Measurements from ENCODE around the gene DNM1. TPM values are rescaled to one million over a fixed set of nuclear protein-coding genes. Genes with fewer than 3 reads are reported as not detected.
A peak's percentile ranks its signal among the peaks of the same experiment; 100 is the strongest.

Gene DNM1
- polyA plus RNA-seq (2013, experiment 1 of 2; ENCODE audit: insufficient read length), result 49.1 TPM
- 43.8 TPM for polyA plus RNA-seq (2013, experiment 2 of 2; ENCODE audit: insufficient read length)

DNA sequence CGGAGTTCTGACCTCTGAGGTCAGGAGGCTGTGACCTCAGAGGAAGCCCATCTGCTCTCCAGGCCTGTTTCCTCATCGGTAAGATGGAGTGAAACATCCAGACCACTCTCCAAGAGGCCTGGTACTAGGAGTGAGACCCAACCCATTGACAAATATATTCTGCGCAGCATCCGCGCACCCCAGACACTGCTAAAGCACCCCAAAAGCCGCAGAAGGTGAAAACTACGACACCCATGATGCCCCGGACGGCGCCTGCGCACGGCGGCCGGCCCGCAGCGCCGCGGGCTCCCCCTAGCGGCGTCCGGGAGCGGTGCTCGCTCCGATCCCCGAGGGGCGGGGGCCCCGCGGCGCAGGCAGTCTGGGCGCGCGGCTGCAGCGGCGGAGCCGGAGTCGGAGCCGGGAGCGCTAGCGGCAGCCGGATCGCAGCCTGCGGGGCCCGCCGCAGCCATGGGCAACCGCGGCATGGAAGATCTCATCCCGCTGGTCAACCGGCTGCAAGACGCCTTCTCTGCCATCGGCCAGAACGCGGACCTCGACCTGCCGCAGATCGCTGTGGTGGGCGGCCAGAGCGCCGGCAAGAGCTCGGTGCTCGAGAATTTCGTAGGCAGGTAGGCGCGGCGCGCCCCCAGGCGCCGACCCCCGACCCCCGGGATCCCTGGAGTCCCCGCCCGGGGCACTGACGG, at the start of gene DNM1:
Gene DNM1, plus strand, starts transcription at position 356 of the 683 bp plus-strand sequence. Its CDS starts 92 bp downstream, at position 448.
- peak; percentile 69 for DNase-seq

DNA sequence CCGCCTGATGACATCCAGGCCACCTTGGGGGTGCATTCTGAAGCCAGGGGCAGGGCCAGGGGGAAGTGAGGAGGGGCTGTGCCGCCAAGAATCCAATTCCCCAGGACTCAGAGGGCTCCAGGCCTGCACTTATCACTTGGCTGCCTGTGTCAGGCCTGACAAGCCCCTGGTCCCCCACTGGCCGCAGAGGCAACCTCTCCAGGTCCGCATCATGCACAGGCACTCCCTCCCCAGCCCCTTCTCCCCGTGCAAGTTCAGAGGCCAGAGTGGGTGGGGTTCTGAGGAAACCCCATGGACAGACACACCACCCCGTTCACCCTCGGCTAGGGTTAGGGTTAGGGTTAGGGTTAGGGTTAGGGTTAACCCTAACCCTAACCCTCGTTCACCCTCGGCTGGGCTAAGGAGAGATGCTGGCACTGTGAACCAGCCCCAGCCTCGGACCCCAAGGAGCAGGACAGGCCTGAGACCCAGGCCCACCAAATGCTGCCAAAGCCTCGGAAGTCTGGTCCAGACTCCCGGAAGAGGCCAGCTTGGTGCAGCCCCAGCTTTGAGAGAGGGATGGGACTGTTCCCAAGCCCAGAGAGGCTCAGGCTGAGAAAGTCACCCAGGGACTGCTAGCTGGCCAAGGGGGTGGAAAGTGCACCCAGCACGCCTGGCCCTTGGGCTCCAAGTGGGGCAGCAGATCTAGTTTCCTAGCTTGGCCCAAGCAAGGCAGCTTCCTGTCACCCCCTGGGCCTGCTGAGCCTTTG, 49.1 kb upstream of the DNM1 start:
- DNase-seq, result no peak

DNA sequence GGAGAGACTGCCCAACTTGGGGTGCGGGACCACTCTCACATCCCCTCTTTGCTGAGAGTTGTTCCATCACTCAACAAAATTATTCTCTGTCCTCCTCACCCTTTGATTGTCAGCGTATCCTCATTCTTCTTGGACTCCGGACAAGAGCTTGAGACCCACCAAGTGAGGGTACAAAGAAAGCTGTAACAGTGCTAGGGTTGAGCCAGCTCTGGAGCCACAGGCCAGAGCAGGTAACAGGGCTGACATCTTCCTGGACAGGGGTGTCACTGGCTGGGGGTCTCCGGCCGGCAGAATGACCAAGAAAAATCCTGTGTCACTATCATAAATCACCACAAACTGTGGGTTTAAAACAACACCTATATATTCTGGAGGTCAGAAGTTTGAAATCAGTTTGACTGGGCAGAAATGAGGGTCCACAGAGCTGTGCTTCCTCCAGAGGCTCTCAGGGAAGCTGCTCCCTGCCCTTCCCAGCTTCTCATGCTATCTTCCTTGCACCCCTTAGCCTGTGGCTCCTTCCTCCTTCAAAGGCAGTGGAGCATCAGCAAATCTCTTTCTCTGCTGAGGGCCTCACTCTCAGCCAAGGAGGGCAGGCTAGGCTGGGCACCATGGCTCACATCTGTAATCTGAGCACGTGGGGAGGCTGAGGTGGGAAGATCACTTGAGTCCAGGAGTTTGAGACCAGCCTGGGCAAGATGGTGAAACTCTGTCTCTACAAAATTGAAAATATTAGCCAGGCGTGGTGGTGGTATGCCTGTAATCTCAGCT, 47.3 kb upstream of the DNM1 start:
- no peak for DNase-seq

DNA sequence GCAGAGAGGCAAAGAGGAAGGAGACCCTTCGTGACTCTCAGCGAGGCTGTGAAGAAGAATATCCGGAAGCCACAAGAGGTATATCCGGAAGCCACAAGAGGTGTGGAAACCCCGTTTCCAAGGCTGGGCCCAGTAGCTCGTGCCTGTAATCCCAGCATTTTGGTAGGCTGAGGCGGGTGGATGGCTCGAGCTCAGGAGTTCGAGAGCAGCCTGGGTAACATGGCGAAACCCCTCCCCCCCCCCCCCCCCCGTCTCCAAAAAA, 43.7 kb upstream of the DNM1 start:
- DNase-seq, result no peak

DNA sequence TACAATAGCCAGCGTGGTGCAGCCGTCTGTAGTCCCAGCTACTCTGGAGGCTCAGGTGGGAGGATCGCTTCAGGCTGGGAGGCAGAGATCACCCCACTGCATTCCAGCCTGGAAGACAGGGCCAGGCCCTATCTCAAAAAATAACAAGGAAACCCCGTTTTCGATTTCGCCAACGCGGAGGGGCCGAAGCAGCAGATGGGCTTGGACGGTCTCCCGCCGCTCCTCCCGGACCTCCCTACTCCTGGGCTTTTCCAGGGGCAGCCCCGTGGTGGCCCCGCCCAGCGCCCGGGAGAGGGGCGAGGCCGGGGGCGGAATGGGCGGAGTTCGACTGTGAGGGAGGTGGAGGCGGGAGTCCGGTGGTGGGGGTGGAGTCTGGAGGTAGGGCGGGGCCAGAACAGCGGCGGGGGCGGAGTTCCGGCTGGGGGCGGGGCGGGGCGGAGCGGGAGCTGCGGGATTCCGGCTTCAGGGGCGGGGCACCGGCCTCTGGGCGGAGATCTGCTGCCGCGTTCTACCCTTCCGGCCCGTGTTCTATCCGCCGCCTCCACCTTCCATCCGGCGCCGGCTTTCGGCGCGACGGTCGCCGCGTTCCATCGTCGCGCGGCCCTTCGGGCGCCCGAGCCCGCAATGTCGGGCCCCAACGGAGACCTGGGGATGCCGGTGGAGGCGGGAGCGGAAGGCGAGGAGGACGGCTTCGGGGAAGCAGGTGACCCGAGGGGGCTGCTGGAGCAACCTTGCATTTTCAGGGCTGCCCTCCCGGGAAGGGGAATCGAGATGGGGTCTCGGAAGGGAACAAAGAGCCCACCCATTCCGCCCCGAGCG, 43.2 kb upstream of the DNM1 start, which contains the start of gene BBLN:
Gene BBLN, plus strand, starts transcription at position 482 of the 819 bp plus-strand sequence. Its CDS starts 143 bp downstream, at position 625.
- peak; percentile 95 for DNase-seq

DNA sequence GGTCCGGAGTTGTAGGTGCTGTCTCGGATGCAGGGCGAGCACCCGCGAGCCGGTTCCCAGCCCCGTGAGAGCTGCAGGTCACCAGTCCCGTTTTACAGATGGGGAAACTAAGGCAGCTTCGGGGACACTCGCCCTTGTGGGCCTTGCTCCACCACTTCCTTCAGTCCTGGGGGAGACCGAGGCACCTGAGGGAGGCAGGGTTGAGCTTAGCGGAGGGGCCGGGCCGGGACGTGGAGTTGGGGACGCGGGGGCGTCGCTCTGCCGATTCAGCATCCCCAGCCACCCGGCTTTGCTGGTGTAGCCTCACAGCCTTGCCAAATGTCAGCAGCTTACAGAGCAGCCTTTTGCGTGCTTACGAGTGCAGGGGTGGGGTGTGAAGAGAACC, 42.6 kb upstream of the DNM1 start:
- no peak for DNase-seq

DNA sequence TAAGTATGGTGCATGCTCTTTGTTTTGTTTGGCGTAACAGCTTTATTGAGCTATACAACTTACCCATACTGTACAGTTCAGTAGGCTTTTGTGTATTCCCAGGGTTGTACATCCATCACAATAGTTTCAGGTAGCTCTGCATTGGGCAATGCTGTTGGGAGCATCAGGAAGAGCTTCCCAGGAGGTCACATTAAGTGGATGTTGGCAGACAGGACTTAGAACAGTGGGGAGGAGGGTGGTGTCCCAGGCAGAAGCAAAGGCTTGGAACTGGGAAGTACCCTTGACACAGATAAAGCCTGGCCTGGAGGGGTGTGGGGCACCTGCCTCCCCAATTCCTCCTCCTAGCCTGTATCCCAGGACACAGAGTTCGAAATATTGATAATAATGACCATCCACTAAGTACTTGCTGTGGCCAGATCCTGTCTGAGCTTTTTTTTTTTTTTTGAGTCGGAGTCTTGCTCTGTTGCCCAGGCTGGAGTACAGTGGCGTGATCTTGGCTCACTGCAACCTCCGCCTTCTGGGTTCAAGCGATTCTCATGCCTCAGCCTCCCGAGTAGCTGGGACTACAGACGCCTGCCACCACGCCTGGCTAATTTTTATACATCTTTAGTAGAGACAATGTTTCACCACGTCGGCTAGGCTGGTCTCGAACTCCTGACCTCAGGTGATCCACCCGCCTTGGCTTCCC, 41.8 kb upstream of the DNM1 start:
- DNase-seq, result no peak

DNA sequence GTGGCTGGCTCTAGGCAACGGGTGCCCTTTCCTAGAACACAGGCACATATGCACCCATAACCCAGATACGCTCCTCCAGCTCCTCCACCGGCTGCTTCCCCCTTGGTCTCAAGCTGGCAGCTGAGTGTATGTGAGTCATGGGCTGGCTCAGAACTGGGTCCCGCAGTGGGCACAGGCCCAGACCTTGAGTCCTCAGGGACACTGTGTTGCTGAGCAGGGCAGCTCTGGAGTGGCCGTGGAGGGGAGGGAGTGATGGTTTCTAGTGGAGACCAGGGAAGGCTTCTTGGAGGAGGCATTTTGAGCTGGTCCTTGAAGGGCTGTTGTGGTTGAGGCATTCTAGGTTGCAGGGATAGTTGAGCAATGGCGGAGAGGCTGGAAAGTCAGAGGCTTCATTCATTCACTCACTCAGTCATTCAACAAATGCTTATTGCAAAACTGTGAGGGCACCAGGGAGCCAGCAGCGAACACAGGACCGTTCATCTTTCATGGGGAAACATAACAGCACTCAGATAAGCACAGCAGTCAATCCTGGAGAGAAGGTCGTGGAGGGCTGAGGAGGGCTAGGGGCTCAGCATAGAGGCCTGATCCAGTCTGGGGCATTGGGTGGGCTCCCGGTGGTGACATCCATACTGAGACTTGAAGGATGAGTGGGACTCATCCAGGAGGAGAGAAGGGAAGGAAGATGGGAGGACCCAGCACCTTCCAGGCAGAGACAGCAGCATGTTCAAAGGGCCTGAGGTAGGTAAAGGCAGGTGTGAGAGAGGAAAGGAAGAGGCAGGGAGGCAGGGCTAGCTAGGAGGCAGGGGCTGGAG, 40.8 kb upstream of the DNM1 start:
- no peak for DNase-seq

DNA sequence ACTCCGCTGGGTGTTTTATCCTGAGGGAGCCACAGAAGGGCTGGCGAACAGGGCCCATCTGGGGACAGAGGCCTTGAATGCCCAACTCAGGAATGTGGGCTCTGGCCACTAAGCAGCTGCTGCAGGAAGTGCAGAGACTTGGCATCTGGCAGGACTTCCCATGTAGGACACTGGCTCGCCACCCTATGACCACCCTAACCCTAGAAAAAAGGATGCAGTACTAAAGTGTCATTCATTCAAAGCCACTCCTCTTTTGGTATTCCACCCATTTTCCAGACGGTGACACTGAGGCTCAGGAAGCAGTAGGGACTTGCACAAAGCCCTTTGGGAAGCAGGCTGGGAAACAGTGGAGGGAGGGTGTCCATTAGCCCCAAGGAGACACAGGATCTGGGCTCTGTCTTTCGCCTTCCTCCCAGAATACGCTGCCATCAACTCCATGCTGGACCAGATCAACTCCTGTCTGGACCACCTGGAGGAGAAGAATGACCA, 40.1 kb upstream of the DNM1 start:
- no peak for DNase-seq

DNA sequence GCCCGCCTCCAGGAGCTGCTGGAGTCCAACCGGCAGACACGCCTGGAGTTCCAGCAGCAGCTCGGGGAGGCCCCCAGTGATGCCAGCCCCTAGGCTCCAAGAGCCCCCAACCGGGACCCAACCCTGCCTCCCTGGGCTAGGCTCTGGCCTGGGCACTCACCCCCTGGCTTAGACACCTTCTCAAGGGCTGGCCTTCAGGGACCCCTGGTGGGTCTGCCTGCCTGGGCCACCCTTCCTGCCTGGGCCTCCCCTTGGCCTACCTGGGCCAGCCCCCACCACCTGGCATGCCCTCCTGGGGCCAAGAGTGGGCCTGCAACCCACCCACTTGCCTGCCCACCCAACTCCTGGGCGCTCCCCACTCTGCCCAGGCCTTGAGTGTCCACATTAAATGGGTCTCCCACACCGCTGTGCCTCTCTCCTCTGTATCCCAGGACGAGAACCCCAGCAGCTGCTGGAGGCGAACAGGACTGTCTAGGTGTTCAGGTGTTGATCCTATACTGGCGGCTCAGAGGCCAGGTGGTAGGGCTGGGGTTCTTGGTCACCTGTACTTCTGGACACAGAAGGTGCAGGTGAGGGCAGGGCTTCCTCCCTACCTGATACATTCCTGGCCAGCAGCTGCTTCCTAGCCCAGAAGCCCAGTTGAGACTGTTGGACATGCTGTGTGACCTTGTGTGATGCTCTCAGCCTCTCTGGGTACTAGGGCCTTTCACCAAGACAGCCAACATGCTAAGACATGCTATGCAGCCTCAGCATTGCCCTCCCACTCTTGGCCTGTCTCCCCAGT, 39.5 kb upstream of the DNM1 start:
- DNase-seq, result no peak

DNA sequence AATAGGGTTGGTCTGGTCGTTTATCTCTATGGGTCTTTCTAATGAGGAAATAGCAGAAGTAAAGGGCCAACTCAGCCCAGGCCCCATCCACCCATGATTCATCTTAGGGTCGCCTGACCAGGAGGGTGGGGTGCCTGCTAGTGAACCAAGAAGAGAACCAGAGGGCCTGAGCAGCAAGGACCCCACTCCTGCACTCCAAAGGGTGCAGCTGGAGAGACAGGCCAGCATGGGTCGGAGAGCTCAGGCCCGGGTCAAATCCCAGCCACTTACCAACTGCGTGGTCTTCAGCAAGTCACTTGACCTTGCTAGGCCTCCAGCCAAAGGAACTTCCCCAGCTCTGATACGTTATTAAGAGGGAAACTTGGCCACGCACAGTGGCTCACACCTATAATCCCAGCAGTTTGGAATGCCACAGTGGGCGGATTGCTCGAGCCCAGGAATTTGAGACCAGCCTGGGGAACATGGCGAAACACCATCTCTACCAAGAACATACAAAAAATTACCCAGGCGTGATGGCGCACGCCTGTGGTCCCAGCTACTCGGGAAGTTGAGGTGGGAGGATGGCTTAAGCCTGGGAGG, 38.8 kb upstream of the DNM1 start:
- no peak for DNase-seq

DNA sequence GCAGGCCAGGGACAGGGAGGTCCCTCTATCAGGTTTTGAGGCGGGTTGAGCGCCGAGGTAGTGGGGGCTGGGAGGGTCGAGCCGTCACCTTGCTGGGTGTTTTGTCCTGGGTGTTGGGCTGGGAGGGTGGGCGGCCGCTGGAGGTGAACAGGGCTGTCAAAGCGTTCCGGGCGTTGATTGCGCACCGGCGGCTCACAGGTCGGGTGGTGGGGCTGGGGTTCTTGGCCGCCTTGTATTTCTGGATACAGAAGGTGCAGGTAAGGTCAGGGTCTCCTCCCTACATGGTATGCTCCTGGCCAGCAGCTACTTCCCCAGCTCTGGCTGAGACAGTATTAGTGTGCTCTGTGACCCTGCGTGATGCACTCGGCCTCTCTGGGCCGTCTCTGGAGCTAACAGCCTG, 37.0 kb upstream of the DNM1 start:
- DNase-seq, result no peak

DNA sequence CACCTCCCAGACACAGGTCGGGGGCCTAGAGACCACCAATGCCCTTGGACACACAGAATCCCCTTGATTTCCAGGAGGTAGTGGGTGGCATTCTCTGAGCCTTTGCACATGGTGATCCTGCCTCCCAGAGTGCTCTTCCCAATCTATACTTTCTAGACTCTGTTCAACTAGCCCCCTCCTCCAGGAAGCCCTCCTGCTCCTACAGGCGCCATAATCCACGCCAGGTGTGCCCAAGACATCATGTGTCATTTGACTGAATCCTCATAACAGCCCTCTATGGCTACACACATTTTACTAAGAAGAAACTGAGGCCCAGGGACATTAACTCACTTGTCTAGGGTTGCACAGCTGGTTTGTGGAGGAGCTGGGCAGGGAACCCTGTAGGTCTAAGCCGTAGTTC, 36.0 kb upstream of the DNM1 start:
- no peak for DNase-seq

DNA sequence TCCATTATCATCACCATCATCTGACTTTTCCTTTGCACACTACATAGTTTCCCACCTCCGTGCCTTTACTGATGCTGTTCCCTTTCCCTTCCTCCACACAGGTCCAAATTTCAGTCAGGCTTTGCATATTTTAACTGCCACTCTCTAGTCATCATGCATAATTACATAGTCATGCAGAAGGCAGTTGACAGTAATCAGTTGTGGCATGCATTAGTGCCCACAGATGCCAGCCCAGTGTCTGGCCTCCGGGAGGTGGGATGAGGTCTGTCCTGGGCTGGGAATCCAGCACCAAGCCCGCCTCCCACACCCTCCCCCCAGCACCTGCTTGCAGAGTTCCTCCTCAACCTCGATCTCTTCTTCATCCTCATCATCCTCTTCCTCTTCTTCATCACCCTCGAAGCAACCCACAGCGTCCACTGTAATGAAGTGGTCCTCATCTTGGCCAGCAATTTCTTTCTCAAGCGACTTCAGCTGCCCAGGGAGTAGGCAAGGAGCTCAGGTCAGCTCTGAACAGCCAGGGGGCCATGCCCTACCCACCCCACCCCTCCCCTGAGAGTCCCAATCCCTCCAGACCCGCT, 34.4 kb upstream of the DNM1 start:
- DNase-seq, result no peak

DNA sequence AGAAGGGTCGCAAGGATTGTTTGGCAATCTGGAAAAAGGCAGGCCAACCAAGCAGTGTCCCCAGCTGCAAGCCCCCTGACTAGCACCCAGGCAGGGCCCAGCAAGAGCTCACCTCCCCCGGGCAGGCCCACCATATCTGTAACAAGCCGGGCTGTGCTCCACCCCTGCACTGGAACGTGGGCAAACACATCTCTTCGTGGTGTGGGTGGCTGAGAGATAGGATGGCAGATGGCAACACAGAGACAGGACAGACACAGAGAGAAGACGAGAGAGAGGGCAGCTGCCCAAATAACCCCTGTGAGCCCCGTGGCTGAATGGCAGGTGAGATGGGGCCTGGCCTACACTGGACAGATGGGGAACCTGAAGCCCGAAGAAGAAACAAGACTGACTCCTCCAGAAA, 33.7 kb upstream of the DNM1 start:
- no peak for DNase-seq

DNA sequence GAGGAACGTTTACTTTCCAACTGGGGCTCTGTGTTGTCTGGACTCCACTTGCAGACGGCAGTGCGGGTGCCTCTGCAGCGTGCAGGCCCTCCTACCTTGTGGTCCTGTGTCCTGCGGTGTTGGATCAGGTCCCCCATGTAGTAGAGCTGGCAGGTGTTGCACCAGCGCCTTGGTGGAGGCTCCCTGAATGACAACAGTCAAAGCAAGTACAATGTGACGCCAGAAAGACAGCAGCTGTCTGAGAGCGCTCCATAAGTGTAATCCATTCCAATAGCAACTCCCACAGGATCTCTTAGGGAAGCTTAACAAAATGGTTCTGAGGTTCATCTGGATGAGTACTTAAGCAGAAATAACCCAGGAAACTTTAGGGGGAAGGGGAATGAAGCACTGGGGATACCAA, 33.3 kb upstream of the DNM1 start:
- no peak for DNase-seq

DNA sequence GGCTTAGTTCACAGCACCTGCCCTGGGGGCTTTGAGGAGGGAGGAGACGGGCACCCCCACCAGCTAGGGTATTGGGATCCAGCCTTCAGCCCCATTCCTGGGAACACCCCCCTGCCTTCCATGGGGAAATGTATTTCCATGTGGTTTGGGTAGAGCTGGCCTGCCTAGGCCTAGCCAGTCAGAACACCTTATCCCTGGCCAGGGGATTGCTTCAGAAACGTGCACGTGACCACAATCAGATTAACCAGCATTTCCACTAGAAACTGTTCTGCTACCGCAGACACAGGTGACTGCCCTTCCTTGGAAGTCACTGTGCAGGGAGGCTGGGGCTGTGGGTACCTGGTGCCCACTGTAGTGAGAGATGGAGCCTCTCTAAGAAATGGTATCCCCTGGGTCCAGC, 29.1 kb upstream of the DNM1 start:
- DNase-seq, result no peak

DNA sequence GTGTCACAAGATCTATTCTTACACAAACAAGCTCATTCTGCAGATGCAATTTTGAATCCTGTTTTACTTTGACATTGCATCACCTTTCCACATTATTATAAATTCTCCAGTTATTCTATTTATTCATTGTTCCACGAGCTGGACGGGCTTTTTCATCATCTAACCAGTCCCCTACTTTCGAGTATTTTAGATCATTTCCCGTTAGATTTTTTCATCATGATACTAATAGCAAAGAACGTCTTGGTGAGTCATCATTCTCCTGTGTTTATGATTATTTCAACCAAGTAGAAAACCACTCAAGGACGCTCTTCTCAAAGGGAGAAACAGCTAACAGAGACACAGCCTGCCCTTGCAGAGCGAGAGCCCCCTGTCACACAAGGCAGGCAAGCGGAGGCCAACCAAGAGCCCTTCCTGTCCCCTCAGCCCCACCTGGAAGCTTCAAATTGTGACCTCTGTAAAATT, 28.0 kb upstream of the DNM1 start:
- DNase-seq, result no peak

DNA sequence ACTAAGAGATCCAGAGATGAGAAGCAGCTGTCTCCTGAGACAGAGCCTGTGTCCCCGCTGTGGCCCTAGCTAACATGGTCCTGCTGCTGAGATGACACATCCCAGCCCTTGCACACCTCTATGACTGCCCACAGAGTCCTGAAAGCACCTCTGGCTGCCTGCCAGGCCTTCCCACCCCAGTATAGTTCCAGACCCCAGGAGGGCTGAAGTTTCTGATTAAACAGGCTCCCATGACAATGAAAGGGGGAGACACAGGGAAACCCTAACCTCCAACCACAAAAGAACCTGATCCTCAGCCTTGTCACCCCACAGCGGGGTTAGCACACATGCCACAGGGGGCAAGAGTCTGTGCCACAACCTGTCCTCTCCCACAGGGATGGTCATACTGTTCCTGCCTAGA, 27.5 kb upstream of the DNM1 start:
- no peak for DNase-seq

Data from fibroblast of skin of scalp (primary cell).